DND-41 (cell line): ENCODE measurements around the gene RAD54L.

Experiments
- ATAC-seq: fragments of 200-7000 bp; cut with Tn5 transposase; 3 replicates; pipeline ENCODE4 v1.9.1; 2021; ENCODE audit warnings: low read depth; ENCODE audit not compliant: insufficient read depth
- DNase-seq: peaks from one replicate; pipeline ENCODE4 v3.0.0-alpha.2; 2020
- H2AFZ ChIP-seq: 2 replicates; pipeline ENCODE4 v1.6.0; 2012; ENCODE audit warnings: low read depth, low read length
- H3K27ac ChIP-seq: 2 replicates; pipeline ENCODE4 v1.5.1; 2012; ENCODE audit warnings: low read length, inconsistent platforms
- H3K27me3 ChIP-seq: fragments of 200-600 bp; sonication (generic); 2 replicates; pipeline ENCODE4 v1.6.0; 2012; ENCODE audit warnings: low read length, mild to moderate bottlenecking, inconsistent platforms; ENCODE audit not compliant: insufficient read depth, poor library complexity
- H3K36me3 ChIP-seq: 2 replicates; pipeline ENCODE4 v1.5.1; 2012; ENCODE audit warnings: low read length, inconsistent platforms; ENCODE audit not compliant: insufficient read depth
- H3K4me1 ChIP-seq: 2 replicates; pipeline ENCODE4 v1.5.1; 2012; ENCODE audit warnings: mild to moderate bottlenecking, low read length; ENCODE audit not compliant: insufficient read depth
- H3K4me2 ChIP-seq: 2 replicates; pipeline ENCODE4 v1.6.0; 2012; ENCODE audit warnings: mild to moderate bottlenecking, moderate library complexity, low read length, inconsistent platforms; ENCODE audit not compliant: insufficient read depth
- H3K4me3 ChIP-seq, 2 experiments: fragments of 200-600 bp in 1 of 2; shearing (Covaris generic) in 1 of 2; 2 replicates each; pipeline ENCODE4 v1.5.1; 2012 to 2016; ENCODE audit warnings: inconsistent platforms in 2 of 2, low read length in 2 of 2, mild to moderate bottlenecking in 2 of 2, low read depth in 1 of 2, moderate library complexity in 1 of 2
- H3K79me2 ChIP-seq: 2 replicates; pipeline ENCODE4 v1.6.0; 2012; ENCODE audit warnings: low read length, inconsistent platforms; ENCODE audit not compliant: insufficient read depth
- H3K9ac ChIP-seq: 2 replicates; pipeline ENCODE4 v1.6.0; 2012; ENCODE audit warnings: low read depth, mild to moderate bottlenecking, inconsistent platforms, low read length, moderate library complexity
- H3K9me3 ChIP-seq: 2 replicates; pipeline ENCODE4 v1.5.1; 2012; ENCODE audit warnings: low read length, moderate library complexity, mild to moderate bottlenecking, inconsistent platforms; ENCODE audit not compliant: insufficient read depth, severe bottlenecking
- H4K20me1 ChIP-seq: 2 replicates; pipeline ENCODE4 v1.6.0; 2012; ENCODE audit warnings: low read length; ENCODE audit not compliant: insufficient read depth
- CTCF ChIP-seq: IDR thresholded peaks from 2 replicates; pipeline ENCODE4 v1.5.1; 2012; ENCODE audit warnings: borderline replicate concordance, low read length, moderate library complexity, mild to moderate bottlenecking; ENCODE audit not compliant: poor library complexity, severe bottlenecking; ENCODE audit errors: extremely low read depth
- EZH2 ChIP-seq: IDR thresholded peaks from 3 replicates; pipeline ENCODE4 v1.6.1; 2012; ENCODE audit warnings: borderline replicate concordance, low read depth, mild to moderate bottlenecking, moderate library complexity, low read length, inconsistent platforms; ENCODE audit not compliant: severe bottlenecking

The RAD54L gene

GRCh38 chr1:46206399-46206798 is 41.2 kb upstream of the RAD54L start:
- no peak for DNase-seq
- no peaks in the 10 kb centered on the region for H4K20me1 ChIP-seq
- no peaks in the 10 kb centered on the region for H3K27me3 ChIP-seq
- no peak for TF ChIP-seq EZH2
- no peak for TF ChIP-seq CTCF
- no peak for ATAC-seq
- no peak overlapping the region for H3K27ac ChIP-seq
- H2AFZ ChIP-seq: no peak overlapping the region
- no peaks in the 10 kb centered on the region for H3K79me2 ChIP-seq
- H3K9me3 ChIP-seq: no peaks in the 10 kb centered on the region
- H3K9ac ChIP-seq: no peak overlapping the region
- no peak overlapping the region for H3K4me3 ChIP-seq
- H3K4me1 ChIP-seq: peaks cover 15% of the 10 kb centered on the region
- no peaks in the 10 kb centered on the region for H3K36me3 ChIP-seq
- H3K4me2 ChIP-seq: no peak overlapping the region

- Histone ChIP-seq H3K4me2 (no peak overlapping the region), H3K4me1 (no peaks in the 10 kb centered on the region), H3K27ac (no peak overlapping the region), H3K36me3 (no peaks in the 10 kb centered on the region), H3K4me3 (no peak overlapping the region), H2AFZ (no peak overlapping the region), H4K20me1 (no peaks in the 10 kb centered on the region), H3K27me3 (no peaks in the 10 kb centered on the region), H3K79me2 (no peaks in the 10 kb centered on the region), H3K9ac (no peak overlapping the region), H3K9me3 (no peaks in the 10 kb centered on the region)
- DNase-seq (no peak), ATAC-seq (no peak)
- TF ChIP-seq CTCF (no peak), EZH2 (no peak)
Measured at GRCh38 chr1:46210561-46210960, 37.0 kb upstream of the RAD54L start.

- DNase-seq: no peak
- ATAC-seq: no peak
- H2AFZ ChIP-seq: no peak overlapping the region
Measured at GRCh38 chr1:46211051-46211450, 36.5 kb upstream of the RAD54L start.

More at GRCh38 chr1:46211051-46211450, 36.5 kb upstream of the RAD54L start:
- Histone ChIP-seq H3K9me3 (no peaks in the 10 kb centered on the region), H3K79me2 (no peaks in the 10 kb centered on the region), H3K4me1 (no peaks in the 10 kb centered on the region), H3K27ac (no peak overlapping the region), H4K20me1 (no peaks in the 10 kb centered on the region), H3K27me3 (no peaks in the 10 kb centered on the region), H3K9ac (no peak overlapping the region), H3K4me2 (no peak overlapping the region), H3K4me3 (no peak overlapping the region), H3K36me3 (no peaks in the 10 kb centered on the region)
- TF ChIP-seq CTCF: no peak
- TF ChIP-seq EZH2: no peak
